HepG2 (cell line): ENCODE measurements around the gene PEPD. TPM values are rescaled to one million over a fixed set of nuclear protein-coding genes. Genes with fewer than 3 reads are reported as not detected.

ENCODE experiments used
- ATF3 ChIP-seq: sonication (generic); formaldehyde crosslinking; IDR thresholded peaks from 2 replicates; pipeline ENCODE4 v1.4.0; 2020; ENCODE audit warnings: missing genetic modification reagents
- ATRX ChIP-seq: sonication (generic); formaldehyde crosslinking; IDR thresholded peaks from 2 replicates; pipeline ENCODE4 v1.4.0; 2020; ENCODE audit warnings: missing genetic modification reagents, borderline replicate concordance
- BCL3 ChIP-seq: sonication (generic); formaldehyde crosslinking; IDR thresholded peaks from 2 replicates; pipeline ENCODE4 v1.5.1; 2020; ENCODE audit warnings: mild to moderate bottlenecking, missing genetic modification reagents, moderate library complexity
- DRAP1 ChIP-seq: IDR thresholded peaks from 2 replicates; pipeline ENCODE4 v1.6.1; 2016; ENCODE audit warnings: missing genetic modification reagents, missing compliant biosample characterization
- KAT2B ChIP-seq: fragments of 150-350 bp; IDR thresholded peaks from 2 replicates; pipeline ENCODE4 v1.6.1; 2014; ENCODE audit warnings: low read depth, low read length, borderline replicate concordance
- POLR2A ChIP-seq, 2 experiments: IDR thresholded peaks; 2 replicates each; pipeline ENCODE4 v1.6.1; 2011; ENCODE audit warnings: low read depth in 2 of 2, low read length in 2 of 2, mild to moderate bottlenecking in 1 of 2, moderate library complexity in 1 of 2; ENCODE audit not compliant: insufficient read depth in 1 of 2
- SATB2 ChIP-seq: sonication (generic); formaldehyde crosslinking; IDR thresholded peaks from 2 replicates; pipeline ENCODE4 v1.5.0; 2020; ENCODE audit warnings: missing genetic modification reagents
- SP140L ChIP-seq: sonication (generic); formaldehyde crosslinking; IDR thresholded peaks from 2 replicates; pipeline ENCODE4 v1.4.0; 2020; ENCODE audit warnings: missing genetic modification reagents, borderline replicate concordance
- TP53 ChIP-seq: sonication (generic); formaldehyde crosslinking; conservative IDR thresholded peaks from 2 replicates; pipeline ENCODE4 v1.4.0; 2020; ENCODE audit warnings: missing genetic modification reagents
- YY1 ChIP-seq: IDR thresholded peaks from 2 replicates; pipeline ENCODE4 v1.6.1; 2011; ENCODE audit warnings: low read length, low read depth, moderate library complexity, mild to moderate bottlenecking; ENCODE audit not compliant: insufficient read depth, insufficient replicate concordance
- ZFAT ChIP-seq: sonication (generic); formaldehyde crosslinking; conservative IDR thresholded peaks from 2 replicates; pipeline ENCODE4 v1.8.1; 2023; ENCODE audit warnings: missing genetic modification reagents, inconsistent platforms
- ZFP36 ChIP-seq: fragments of 150-350 bp; IDR thresholded peaks from 2 replicates; pipeline ENCODE4 v1.6.1; 2018; ENCODE audit warnings: borderline replicate concordance, low read length, low read depth; ENCODE audit not compliant: partially characterized antibody
- ZFP82 ChIP-seq: sonication (generic); formaldehyde crosslinking; IDR thresholded peaks from 2 replicates; pipeline ENCODE4 v1.5.1; 2020; ENCODE audit warnings: mild to moderate bottlenecking, missing genetic modification reagents, borderline replicate concordance
- ZKSCAN8 ChIP-seq: IDR thresholded peaks from 2 replicates; pipeline ENCODE4 v1.6.1; 2016; ENCODE audit warnings: borderline replicate concordance, missing genetic modification reagents, missing compliant biosample characterization
- ZNF530 ChIP-seq: sonication (generic); formaldehyde crosslinking; IDR thresholded peaks from 2 replicates; pipeline ENCODE4 v1.5.0; 2020; ENCODE audit warnings: low read depth, mild to moderate bottlenecking, missing genetic modification reagents
- ZNF660 ChIP-seq: sonication (generic); formaldehyde crosslinking; IDR thresholded peaks from 2 replicates; pipeline ENCODE4 v1.5.1; 2020; ENCODE audit warnings: mild to moderate bottlenecking, low read depth, missing genetic modification reagents, borderline replicate concordance
- ZNF776 ChIP-seq: sonication (generic); formaldehyde crosslinking; IDR thresholded peaks from 2 replicates; pipeline ENCODE4 v1.4.0; 2020; ENCODE audit warnings: mild to moderate bottlenecking, missing genetic modification reagents
- ZSCAN25 ChIP-seq: sonication (generic); formaldehyde crosslinking; IDR thresholded peaks from 2 replicates; pipeline ENCODE4 v1.8.0; 2022; ENCODE audit warnings: mild to moderate bottlenecking, missing genetic modification reagents
- polyA plus RNA-seq, 8 experiments: library from polyadenylated mRNA; depleted of rRNA in 3 of 8; stranded (reverse) in 7 of 8; unstranded in 1 of 8; fragments of >200 nt; fragmentation: Illumina TruSeq in 4 of 8; extraction: Trizol in 4 of 8; gene quantifications; 2 replicates each; pipeline versions ENCODE4 v1.2.1 to v1.2.3, GENCODE V29; 2011 to 2016; ENCODE audit warnings: low read depth in 4 of 8, missing spikeins in 1 of 8, mixed read lengths in 1 of 8; ENCODE audit not compliant: insufficient read depth in 1 of 8
- total RNA-seq, 5 experiments: library from RNA; depleted of rRNA; stranded (reverse); fragments of >200 nt; fragmentation: Illumina TruSeq; extraction: Trizol; gene quantifications; 2 replicates each; pipeline ENCODE4 v1.2.3, GENCODE V29; 2016; ENCODE audit warnings: low read depth in 1 of 5
- TF ChIP-seq, protein P1 (sequence below): sonication (generic); formaldehyde crosslinking; IDR thresholded peaks from 2 replicates; pipeline ENCODE4 v1.4.0; 2020; ENCODE audit warnings: mild to moderate bottlenecking, missing genetic modification reagents, borderline replicate concordance
- TF ChIP-seq, protein P2 (sequence below): sonication (generic); formaldehyde crosslinking; IDR thresholded peaks from 2 replicates; pipeline ENCODE4 v1.4.0; 2020; ENCODE audit warnings: missing genetic modification reagents, borderline replicate concordance

The PEPD gene
- total and polyA plus RNA-seq, 2 of the 13 experiments (the other 11 are each of a cell fraction or from before 2014, with no cell fraction given): 60.7 to 75.1 TPM

DNA sequence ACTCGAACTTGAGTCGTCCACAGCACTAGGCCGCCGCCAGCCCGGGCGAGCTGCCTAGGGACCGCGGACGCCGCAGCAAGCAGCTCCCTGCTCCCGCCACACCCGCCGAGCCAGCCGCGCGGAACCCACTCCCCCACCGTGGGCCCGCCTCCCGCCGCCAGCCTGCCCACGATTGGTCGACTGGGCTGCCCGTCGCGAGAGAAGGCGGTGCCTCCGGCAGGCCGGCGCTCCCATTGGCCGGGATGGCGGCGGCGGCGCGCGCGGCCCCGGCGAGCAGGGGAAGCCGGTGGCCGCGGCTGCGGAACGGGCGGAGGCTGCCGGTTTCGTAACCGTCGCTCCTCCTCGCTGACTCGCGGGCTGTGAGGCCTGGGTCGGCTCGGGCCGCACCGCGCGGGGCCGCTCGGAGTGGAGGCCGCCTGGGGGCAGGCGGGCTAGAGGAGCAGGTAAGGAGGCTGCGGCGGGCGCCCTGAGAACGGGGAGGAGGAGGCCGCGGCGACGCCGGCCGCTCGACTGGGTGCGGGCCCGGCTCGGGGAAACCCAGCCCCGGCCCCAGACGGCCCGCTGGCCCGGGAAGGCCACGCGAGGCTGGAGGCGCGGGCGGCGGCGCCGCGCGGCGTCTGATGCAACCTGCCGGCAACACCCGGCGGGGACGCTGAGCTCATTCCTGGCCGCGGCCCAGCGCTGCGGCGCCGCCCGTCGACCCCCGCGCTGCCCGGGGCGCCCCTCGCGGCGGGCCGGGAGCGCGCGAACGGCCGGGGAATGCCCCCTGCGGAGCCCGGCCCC is 147.9 kb downstream of the PEPD start, which contains the start of gene CEBPG (continued):
- TF ChIP-seq, protein P1, sequence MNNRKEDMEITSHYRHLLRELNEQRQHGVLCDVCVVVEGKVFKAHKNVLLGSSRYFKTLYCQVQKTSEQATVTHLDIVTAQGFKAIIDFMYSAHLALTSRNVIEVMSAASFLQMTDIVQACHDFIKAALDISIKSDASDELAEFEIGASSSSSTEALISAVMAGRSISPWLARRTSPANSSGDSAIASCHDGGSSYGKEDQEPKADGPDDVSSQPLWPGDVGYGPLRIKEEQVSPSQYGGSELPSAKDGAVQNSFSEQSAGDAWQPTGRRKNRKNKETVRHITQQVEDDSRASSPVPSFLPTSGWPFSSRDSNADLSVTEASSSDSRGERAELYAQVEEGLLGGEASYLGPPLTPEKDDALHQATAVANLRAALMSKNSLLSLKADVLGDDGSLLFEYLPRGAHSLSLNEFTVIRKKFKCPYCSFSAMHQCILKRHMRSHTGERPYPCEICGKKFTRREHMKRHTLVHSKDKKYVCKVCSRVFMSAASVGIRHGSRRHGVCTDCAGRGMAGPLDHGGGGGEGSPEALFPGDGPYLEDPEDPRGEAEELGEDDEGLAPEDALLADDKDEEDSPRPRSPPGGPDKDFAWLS (CRISPR knock-in tag): no peak
- peak; percentile 84 to 86 for TF ChIP-seq POLR2A (IDR thresholded peaks at IDR 0.05; ENCODE audit: insufficient read depth in 1 of 2, low read depth in 2 of 2, low read length in 2 of 2)
- 0 out of 2 replicates have a peak, but pooled peaks have one; percentile 1 for TF ChIP-seq ZFAT
- no peak; the same call in 1 of the 2 replicates for TF ChIP-seq SATB2 (CRISPR knock-in tag)
- TF ChIP-seq ZKSCAN8: no peak
- TF ChIP-seq SP140L (CRISPR knock-in tag): no peak
- no peak for TF ChIP-seq ZFP36
- TF ChIP-seq ZNF776 (CRISPR knock-in tag): no peak; the same call in 1 of the 2 replicates
- TF ChIP-seq TP53 (CRISPR knock-in tag): no peak
- peak; percentile 90 for TF ChIP-seq BCL3 (CRISPR knock-in tag)
- TF ChIP-seq, protein P2, sequence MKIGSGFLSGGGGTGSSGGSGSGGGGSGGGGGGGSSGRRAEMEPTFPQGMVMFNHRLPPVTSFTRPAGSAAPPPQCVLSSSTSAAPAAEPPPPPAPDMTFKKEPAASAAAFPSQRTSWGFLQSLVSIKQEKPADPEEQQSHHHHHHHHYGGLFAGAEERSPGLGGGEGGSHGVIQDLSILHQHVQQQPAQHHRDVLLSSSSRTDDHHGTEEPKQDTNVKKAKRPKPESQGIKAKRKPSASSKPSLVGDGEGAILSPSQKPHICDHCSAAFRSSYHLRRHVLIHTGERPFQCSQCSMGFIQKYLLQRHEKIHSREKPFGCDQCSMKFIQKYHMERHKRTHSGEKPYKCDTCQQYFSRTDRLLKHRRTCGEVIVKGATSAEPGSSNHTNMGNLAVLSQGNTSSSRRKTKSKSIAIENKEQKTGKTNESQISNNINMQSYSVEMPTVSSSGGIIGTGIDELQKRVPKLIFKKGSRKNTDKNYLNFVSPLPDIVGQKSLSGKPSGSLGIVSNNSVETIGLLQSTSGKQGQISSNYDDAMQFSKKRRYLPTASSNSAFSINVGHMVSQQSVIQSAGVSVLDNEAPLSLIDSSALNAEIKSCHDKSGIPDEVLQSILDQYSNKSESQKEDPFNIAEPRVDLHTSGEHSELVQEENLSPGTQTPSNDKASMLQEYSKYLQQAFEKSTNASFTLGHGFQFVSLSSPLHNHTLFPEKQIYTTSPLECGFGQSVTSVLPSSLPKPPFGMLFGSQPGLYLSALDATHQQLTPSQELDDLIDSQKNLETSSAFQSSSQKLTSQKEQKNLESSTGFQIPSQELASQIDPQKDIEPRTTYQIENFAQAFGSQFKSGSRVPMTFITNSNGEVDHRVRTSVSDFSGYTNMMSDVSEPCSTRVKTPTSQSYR (CRISPR knock-in tag): peak; percentile 16; the same call in 1 of the 2 replicates
- no peak for TF ChIP-seq ZNF660
- peak; percentile 51; the same call in 1 of the 2 replicates for TF ChIP-seq DRAP1 (CRISPR knock-in tag)
- TF ChIP-seq ZFP82 (CRISPR knock-in tag): no peak
- peak; percentile 30; the same call in 1 of the 2 replicates for TF ChIP-seq ZSCAN25 (CRISPR knock-in tag)
- no peak for TF ChIP-seq ZNF530 (CRISPR knock-in tag)
- TF ChIP-seq ATRX: no peak
- no peak for TF ChIP-seq ATF3 (CRISPR knock-in tag)
- no peak for TF ChIP-seq KAT2B
- peak; percentile 72 for TF ChIP-seq YY1
